ENCODE measurements around the gene PIM3.
"Not testable (repeated sequence)": the region's sequence is repeated elsewhere in the genome, so short reads cannot be mapped to it uniquely, and the experiment has no call there.

The PIM3 gene

DNA sequence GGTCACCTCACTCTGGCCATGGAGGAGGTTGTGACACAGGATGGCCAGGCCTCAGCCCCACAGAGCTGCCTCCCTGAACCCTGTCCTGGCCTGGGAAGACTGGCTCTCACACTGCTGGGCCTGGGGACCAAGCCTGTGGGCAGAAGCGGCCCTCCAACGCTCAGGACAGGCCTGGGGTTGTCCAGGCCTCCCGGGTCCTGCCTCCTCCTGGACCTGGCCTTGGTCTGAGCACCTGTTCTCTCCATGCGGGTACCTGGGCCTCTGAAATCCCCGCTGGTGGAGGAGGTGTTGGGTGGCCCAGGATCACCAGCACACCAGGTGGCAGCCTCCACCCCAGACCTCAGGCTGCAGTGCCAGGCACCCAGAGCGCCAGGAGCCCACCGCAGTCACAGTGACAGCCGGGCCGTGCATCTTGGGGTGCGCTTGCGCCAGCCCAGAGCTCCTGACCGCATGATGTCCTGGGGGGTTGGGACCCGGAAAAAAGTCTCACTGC, 16.1 kb upstream of the PIM3 start:
- no peak for DNase-seq

- DNase-seq = not testable (repeated sequence)
Measured at GRCh38 chr22:49945042-49945794, 15.4 kb upstream of the PIM3 start.

DNA sequence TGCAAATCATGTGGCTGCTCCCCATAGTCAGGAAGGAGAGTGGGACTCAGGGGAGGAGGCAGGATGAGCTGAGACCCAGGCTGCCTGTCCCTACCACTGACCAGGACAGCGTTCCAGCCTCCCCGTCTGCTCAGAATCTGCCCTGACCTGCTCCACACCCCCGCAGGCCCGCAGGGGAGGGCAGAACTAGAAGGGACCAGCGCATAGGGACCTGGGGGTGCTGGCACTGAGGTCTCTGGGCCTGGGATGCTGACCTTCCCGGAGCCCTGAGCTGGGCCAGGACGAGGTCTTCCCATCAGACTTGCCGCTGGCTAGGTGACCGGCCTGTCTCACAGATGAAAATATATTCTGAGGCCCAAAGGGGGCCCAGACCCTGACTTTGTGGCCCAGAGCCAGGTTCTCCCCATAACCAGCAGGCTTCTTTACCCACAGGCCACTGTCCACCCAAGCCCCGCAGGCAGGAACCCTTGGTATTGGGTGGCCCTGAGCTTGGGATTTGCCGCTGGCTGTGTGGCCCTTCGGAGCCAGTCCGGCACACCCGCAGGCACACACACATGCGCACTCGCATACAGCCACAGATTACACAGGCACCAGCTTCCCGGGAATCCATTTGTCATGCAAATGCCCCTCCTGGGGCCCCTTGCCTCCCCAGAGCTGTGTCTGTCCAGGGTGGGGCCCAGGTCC, 13.8 kb upstream of the PIM3 start:
- DNase-seq = no peak

- no peak for DNase-seq
Measured at GRCh38 chr22:49947296-49947622, 13.3 kb upstream of the PIM3 start.

DNA sequence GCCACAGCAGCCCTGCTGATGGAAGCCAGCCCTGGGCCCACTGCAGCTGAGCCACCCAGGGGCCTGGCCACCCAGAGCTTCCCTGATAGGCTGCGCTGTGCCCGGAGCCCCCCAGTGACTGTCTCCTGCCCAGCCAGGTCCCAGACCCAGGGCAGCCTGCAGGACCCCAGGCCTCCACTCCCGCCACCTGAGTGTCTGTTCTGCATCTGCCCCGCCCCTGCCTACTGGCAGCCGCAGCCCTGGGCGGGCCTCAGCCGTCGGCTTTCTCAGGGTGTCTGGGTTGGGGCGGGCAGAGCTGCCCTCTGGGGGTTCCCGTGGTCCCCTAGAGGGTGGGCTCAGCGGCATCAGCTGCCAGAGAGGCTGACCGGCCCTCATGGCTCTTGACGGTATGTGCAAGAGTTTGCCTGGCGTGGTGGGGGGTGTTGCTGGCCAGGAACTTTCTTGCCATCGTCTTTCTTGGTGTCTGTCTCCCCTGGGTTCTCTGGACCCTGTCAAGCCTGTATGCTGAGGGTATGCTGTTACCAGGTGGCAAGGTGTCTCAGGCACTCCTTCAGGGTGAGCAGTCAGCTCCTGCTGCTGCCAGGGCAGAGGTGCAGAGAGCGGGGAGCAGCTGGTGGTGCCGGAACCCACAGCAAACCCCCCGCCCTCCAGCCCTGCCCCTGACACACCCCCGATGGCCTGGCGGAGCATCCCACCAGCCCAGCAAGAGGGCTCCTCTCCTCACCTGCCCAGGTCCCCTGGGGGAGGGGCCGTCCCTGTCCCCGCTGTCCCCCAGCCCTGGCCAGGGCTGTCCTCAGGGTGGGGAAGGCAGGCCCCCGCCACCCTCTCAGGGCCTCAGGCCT, 12.2 kb upstream of the PIM3 start:
- DNase-seq = no peak

DNA sequence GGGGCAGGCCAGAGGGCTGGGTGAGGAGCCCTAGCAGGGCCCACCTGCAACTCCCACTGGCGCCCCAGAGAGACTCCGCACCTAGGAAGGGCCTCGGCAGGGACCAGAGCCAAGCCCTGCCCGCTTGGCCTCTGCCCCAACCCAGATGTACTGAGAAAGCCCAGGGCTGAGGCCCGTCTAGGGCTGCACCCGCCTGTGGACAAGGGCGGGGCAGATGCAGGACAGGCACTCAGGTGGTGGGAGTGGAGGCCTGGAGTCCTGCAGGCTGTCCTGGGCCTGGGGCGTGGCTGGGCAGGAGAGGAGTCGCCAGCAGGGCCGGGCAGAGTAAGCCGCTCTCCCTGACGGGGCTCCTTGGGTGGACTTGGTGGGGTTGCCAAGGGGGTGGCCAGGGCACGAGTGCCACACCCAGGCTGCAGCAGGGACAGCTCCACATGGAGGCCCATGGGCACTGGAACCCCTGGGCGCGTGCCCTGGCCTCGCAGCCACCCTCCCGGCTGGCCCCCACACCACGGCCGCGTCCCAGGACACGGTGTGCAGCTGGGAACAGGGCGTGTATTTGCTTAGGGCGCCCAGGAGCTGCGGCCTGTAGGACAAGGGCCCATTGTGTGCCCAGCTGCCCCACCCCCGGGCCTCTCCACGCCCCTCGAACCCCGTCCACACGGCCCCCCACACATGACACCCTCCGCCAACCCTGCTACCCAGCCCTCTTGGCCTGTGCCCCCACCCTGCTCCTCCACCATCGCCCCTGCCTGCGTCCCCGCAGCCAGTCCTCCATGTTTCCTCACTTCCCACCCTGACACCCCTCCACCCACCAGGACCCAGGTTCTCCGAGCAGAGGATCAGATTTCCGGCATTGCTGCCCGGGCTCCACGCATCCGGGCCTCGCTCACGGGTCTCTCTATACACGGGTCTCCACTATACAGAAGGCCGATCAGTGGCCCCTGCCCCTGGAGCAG, 11.3 kb upstream of the PIM3 start:
- no peak for DNase-seq

DNA sequence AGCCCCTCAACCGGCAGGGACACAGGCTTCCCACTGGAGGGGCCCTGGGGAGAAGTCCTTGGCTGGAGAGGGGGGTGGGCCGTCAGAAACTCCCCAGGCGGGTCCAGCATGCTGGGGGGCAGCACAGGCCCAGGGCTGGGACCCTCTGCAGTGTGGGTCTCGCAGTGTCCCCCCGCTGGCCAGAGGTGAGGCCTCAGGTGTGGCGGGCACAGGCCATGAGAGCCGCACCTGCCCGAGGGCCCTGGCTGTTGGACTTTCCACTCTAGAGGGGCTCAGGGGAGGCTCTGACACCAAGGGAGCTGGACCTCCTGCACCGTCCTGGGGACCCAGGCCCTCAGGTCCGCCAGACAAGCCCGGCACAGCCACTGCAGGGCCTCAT, 10.7 kb upstream of the PIM3 start:
- DNase-seq = no peak

DNA sequence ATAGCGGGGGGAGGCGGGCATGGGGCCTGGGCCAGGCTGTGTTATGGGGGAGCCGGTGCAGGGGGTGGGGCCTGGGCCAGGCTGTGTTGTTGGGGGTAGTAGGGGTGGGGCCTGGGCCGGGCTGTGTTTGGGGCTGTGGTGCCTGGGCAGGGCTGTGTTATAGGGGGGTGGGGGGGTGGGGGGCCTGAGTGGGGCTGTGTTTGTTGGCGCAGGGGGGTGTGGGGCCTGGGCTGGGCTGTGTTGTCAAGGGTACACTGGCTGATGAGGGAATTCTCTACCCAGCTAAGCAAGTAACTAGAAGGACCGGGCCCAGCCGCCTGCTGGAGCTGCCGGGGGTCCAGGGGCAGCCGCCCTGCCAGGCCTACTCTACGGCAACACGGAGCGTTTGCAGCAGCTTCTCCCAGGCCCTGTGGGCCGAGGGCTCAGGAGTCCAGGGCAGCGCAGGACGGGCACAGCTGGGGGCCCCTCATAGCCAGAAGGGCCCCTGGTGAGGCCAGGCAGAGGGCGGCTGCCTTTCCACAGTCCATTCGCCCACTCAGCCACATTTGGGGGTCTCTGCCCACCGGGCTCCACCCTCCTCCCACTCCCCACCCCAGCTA, 10.1 kb upstream of the PIM3 start:
- DNase-seq = no peak

DNA sequence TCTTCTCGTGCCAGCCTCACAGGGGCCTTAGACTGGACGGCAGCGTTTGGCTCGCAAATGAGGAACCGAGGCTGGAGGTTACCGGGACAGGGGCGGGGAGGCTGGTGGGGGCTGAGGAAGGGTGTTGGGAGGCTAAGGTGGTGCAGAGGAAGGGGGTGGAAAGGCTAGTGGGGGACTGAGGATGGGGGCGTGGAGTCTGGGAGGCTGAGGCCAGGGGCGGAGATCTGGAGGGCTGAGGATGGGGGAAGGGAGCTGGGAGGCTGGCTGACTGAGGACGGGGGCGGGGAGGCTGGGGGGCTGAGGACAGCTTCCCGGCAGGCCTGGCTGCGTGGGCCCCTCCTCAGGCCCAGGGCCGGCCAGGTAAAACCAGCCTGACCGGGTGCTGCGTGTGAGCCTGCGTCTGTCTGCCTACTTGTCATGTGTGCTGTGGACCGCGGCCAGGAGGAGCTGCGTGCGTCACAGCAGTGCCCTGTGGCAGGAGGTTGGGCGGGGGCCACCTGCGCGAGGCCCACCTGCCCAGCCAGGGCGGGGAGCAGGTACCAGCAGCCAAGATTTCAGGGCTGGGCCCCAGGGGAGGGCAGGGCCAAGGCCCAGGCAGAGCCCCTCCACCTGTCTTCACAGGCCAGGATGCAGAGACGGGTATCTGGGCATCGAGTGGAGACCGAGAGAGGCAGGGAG, 9.4 kb upstream of the PIM3 start:
- no peak for DNase-seq

DNA sequence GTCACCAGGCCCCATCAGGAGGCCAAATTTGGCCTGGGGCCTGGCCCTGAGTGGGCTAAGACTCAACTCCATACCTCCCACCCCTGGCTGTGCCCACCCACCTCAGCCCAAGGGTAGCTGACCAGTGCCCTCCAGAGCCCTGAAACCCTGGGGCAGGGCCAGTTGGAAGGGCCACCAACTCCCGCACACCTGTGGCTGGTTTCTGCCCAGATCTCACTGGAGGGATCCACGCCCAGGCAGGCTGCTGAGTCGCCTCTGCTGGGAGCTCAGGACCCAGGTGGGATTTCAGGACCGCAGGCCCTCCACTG, 8.9 kb upstream of the PIM3 start:
- no peak for DNase-seq

DNA sequence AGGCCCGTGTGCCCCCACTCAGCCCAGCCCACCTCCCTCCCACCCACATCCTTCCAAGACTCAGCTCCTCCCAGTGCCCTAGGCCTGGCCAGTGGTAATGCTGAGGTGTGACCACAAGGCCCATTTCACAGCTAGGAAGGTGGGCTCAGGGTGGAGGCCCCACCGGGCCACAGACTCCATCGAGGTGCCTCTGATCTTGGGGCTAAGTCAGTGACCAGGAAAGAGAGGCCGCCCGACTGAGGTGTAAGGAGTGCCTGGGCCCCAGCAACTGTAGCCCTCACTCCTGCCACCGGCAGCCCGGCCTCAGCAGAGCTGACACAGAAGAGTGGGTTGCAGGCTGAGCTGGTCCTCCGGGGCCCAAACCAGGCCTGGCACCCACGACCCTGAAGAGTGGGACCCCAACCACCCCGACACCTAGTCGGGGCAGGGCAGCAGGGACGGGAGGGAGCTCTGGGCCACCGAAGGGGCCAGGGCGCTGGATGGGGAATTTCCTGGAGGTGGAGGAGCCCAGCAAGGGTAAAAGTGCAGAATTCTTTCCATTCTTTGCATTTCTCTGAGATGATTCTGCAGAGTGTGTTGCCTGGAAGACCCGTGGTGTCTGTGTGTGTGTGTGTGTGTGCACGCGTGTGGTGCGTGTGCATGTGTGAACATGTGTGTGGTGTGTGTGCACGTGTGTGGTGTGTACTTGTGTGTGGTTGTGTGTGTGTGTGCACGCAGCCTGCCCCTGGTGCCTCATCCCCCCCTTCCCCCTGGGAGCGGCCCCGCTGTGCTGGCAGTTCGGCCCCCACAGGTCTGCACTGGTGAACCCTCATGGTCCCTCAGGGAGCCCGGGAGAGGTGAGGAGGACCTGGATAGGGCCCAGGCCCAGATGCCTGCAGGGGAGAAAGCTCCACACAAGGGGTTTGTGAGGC, 8.3 kb upstream of the PIM3 start:
- DNase-seq = no peak

DNA sequence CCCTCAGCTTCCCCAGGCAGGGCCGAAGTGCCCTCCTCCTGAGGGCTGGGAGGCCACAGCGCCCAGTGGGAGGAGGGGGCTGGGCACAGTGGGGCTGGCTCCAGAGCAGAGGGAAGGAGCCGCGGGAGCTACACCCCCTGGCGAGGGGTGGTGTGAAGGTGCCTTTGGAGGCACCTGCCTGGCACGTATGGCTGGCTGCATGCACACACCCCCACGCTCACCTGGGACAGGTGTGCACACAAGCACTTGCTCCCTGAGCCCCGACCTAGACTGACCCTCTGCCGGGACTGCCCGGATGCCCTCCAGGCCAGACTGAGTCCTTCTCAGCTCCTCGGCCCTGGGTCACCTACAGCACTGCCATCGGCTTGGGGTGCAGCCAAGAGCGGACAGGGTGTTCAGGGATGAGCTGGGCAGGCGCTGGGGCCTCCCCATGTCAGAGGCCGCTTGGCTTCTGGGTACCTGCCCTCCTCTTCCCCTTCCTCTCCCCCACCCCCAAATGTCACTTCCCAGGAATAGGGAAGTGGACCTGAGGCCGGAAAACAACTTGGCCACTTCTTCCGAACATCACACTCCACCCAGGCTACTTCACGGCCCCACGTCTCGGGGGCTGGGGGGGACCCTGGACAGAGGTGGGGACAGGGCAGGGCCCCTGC, 7.4 kb upstream of the PIM3 start:
- no peak for DNase-seq

GRCh38 chr22:49953680-49954344, 6.8 kb upstream of the PIM3 start:
- DNase-seq = no peak

DNA sequence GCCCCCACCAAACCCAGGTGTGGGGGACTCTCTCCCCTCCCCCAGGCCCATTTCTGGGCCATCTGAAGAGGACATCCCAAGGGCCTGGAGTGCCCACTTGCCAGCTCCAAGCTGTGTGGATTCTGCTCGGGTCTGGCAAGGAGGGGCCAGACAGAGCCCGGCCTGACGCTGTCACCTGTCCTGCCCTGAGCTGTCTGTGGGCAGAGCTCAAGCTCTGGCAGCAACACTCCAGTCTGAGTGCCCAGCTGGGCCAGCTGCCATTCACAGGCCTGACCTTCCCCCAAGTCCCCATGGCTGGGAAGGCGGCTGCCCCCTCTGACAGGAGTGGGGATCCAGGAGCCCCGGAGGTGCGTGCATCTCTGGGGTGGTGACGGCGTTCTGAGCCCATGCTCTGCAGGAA, 6.2 kb upstream of the PIM3 start:
- no peak for DNase-seq

GRCh38 chr22:49954991-49955580, 5.5 kb upstream of the PIM3 start:
- DNase-seq = no peak

GRCh38 chr22:49955581-49956417, 4.8 kb upstream of the PIM3 start:
- no peak for DNase-seq

DNA sequence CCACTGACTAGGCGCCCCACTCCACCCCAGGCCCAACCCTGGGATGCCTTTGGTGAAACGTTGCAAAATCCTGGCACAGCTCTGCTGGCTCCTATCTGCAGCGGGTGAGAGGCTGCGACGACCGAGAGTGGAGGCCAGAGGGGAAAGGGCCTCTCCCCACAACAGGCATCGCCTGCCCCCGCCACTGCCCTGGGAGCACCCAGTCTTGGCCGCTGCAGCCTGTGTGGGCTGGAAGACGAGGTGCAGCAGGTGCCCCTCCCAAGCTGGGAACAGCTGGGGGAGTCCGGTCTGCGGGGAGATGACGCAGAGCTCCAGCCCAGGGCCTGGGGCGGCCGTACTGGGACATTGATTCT, 4.2 kb upstream of the PIM3 start:
- no peak for DNase-seq
